Neural cell (in vitro differentiated cells): ENCODE measurements around the gene MAPK7. TPM values are rescaled to one million over a fixed set of nuclear protein-coding genes. Genes with fewer than 3 reads are reported as not detected.

Experiments used
- H2AFZ ChIP-seq: fragments of 200-600, 300-800 bp; sonication (generic), shearing (Covaris generic); 2 replicates; pipeline ENCODE4 v1.6.0; 2014; ENCODE audit warnings: low read depth, mild to moderate bottlenecking, antibody characterized with exemption, low read length, moderate library complexity
- H3F3A ChIP-seq: fragments of 200-600 bp; shearing (Covaris generic); 2 replicates; pipeline ENCODE4 v1.6.1; 2016; ENCODE audit warnings: mild to moderate bottlenecking, moderate library complexity, mixed read lengths, antibody characterized with exemption, low read length; ENCODE audit not compliant: insufficient read depth, poor library complexity, severe bottlenecking
- H3K27ac ChIP-seq: fragments of 200-600, 300-800 bp; sonication (generic), shearing (Covaris generic); 2 replicates; pipeline ENCODE4 v1.5.1; 2014; ENCODE audit warnings: mild to moderate bottlenecking, low read length, moderate library complexity
- H3K27me3 ChIP-seq: fragments of 300-800, 200-600 bp; sonication (generic), shearing (Covaris generic); 2 replicates; pipeline ENCODE4 v1.6.0; 2014; ENCODE audit warnings: mild to moderate bottlenecking, low read depth, low read length, moderate library complexity; ENCODE audit not compliant: insufficient read depth
- H3K36me3 ChIP-seq: fragments of 300-800, 200-600 bp; sonication (generic), shearing (Covaris generic); 2 replicates; pipeline ENCODE4 v1.5.1; 2014; ENCODE audit warnings: mild to moderate bottlenecking, antibody characterized with exemption, low read length, moderate library complexity; ENCODE audit not compliant: insufficient read depth
- H3K4me2 ChIP-seq: fragments of 300-800, 200-600 bp; sonication (generic), shearing (Covaris generic); 2 replicates; pipeline ENCODE4 v1.6.0; 2014; ENCODE audit warnings: mild to moderate bottlenecking, low read length
- H3K4me3 ChIP-seq: fragments of 300-800, 200-600 bp; sonication (generic), shearing (Covaris generic); 2 replicates; pipeline ENCODE4 v1.5.1; 2014; ENCODE audit warnings: mild to moderate bottlenecking, low read length, moderate library complexity
- H3K79me2 ChIP-seq: fragments of 200-600 bp; shearing (Covaris generic); replicated peaks from 2 replicates; pipeline ENCODE4 v1.6.0; 2014; ENCODE audit warnings: mild to moderate bottlenecking, low read length, moderate library complexity; ENCODE audit not compliant: insufficient read depth
- H3K9ac ChIP-seq: fragments of 300-800, 200-600 bp; sonication (generic), shearing (Covaris generic); 2 replicates; pipeline ENCODE4 v1.6.1; 2016; ENCODE audit warnings: mild to moderate bottlenecking, low read length, mixed read lengths
- H3K9me2 ChIP-seq: fragments of 200-600 bp; shearing (Covaris generic); 2 replicates; pipeline ENCODE4 v1.6.1; 2016; ENCODE audit warnings: mild to moderate bottlenecking, low read length, mixed read lengths; ENCODE audit not compliant: insufficient read depth
- H3K9me3 ChIP-seq: fragments of 200-600, 300-800 bp; sonication (generic), shearing (Covaris generic); 2 replicates; pipeline ENCODE4 v1.6.1; 2016; ENCODE audit warnings: mild to moderate bottlenecking, mixed run types, low read length, moderate library complexity, mixed read lengths
- H4K20me1 ChIP-seq: fragments of 200-600 bp; shearing (Covaris generic); 2 replicates; pipeline ENCODE4 v1.6.1; 2016; ENCODE audit warnings: mild to moderate bottlenecking, mixed run types; ENCODE audit not compliant: insufficient read depth
- CTCF ChIP-seq: fragments of 450-650 bp; IDR thresholded peaks from 2 replicates; pipeline ENCODE4 v1.5.1; 2014; ENCODE audit warnings: antibody characterized with exemption, mild to moderate bottlenecking, moderate library complexity; ENCODE audit not compliant: poor library complexity, severe bottlenecking
- EZH2 ChIP-seq: fragments of 200-600, 300-800 bp; shearing (Covaris generic), sonication (generic); IDR thresholded peaks from 2 replicates; pipeline ENCODE4 v1.6.1; 2014; ENCODE audit warnings: antibody characterized with exemption, low read length, borderline replicate concordance, mild to moderate bottlenecking; ENCODE audit not compliant: insufficient read depth, poor library complexity, severe bottlenecking
- MXI1 ChIP-seq: fragments of 450-650 bp; conservative IDR thresholded peaks from 2 replicates; pipeline ENCODE4 v1.6.1; 2014; ENCODE audit warnings: antibody characterized with exemption, mild to moderate bottlenecking; ENCODE audit not compliant: poor library complexity, severe bottlenecking
- POLR2AphosphoS5 ChIP-seq: IDR thresholded peaks from 2 replicates; pipeline ENCODE4 v1.6.1; 2012
- RAD21 ChIP-seq: fragments of 450-650 bp; conservative IDR thresholded peaks from 2 replicates; pipeline ENCODE4 v1.6.1; 2014; ENCODE audit warnings: antibody characterized with exemption, mild to moderate bottlenecking, moderate library complexity
- REST ChIP-seq: IDR thresholded peaks from 2 replicates; pipeline ENCODE4 v1.6.1; 2012; ENCODE audit warnings: borderline replicate concordance
- SMC3 ChIP-seq: fragments of 450-650 bp; conservative IDR thresholded peaks from 2 replicates; pipeline ENCODE4 v1.6.1; 2014; ENCODE audit warnings: antibody characterized with exemption, mild to moderate bottlenecking, moderate library complexity; ENCODE audit not compliant: poor library complexity
- TAF1 ChIP-seq: IDR thresholded peaks from 2 replicates; pipeline ENCODE4 v1.6.1; 2012; ENCODE audit warnings: low read depth
- polyA plus RNA-seq: library from polyadenylated mRNA; depleted of rRNA; stranded (reverse); fragments of >200 nt; gene quantifications from 2 replicates; pipeline ENCODE4 v1.2.3, GENCODE V29; 2014

MAPK7 gene
- polyA plus RNA-seq, 1 donor from 2014 or later, result 18.8 TPM

- no peaks in the 10 kb centered on the region for H3K79me2 ChIP-seq
- no peaks in the 10 kb centered on the region for H3K9me3 ChIP-seq
- no peaks in the 10 kb centered on the region for H3K36me3 ChIP-seq
- TF ChIP-seq CTCF, result no peak
- no peak for TF ChIP-seq MXI1
- no peak for TF ChIP-seq RAD21
- no peak for TF ChIP-seq EZH2
- TF ChIP-seq TAF1, result no peak
- no peak for TF ChIP-seq SMC3
- no peak for TF ChIP-seq POLR2AphosphoS5
- no peak overlapping the region for H3K9ac ChIP-seq
- H4K20me1 ChIP-seq, result no peaks in the 10 kb centered on the region
- no peaks in the 10 kb centered on the region for H3F3A ChIP-seq
- no peak overlapping the region for H3K27ac ChIP-seq
- H3K4me3 ChIP-seq, result no peak overlapping the region
- no peaks in the 10 kb centered on the region for H3K9me2 ChIP-seq
- no peaks in the 10 kb centered on the region for H3K27me3 ChIP-seq
- H3K4me2 ChIP-seq, result no peak overlapping the region
- H2AFZ ChIP-seq, result no peak overlapping the region
Observed at GRCh38 chr17:19333132-19333440, 45.2 kb upstream of the MAPK7 start.

GRCh38 chr17:19333736-19334290, 44.5 kb upstream of the MAPK7 start:
- H3K79me2 ChIP-seq, result no peaks in the 10 kb centered on the region
- no peak for TF ChIP-seq CTCF
- TF ChIP-seq EZH2, result no peak
- TF ChIP-seq POLR2AphosphoS5, result no peak
- TF ChIP-seq REST, result no peak
- TF ChIP-seq MXI1, result no peak
- H3K4me2 ChIP-seq, result no peak overlapping the region
- no peak overlapping the region for H3K27ac ChIP-seq
- no peaks in the 10 kb centered on the region for H3F3A ChIP-seq
- H3K9me2 ChIP-seq, result no peaks in the 10 kb centered on the region
- H3K36me3 ChIP-seq, result no peaks in the 10 kb centered on the region
- no peak overlapping the region for H3K4me3 ChIP-seq
- no peaks in the 10 kb centered on the region for H3K9me3 ChIP-seq
- H4K20me1 ChIP-seq, result no peaks in the 10 kb centered on the region
- H3K9ac ChIP-seq, result no peak overlapping the region
- no peak overlapping the region for H2AFZ ChIP-seq
- no peaks in the 10 kb centered on the region for H3K27me3 ChIP-seq
